ENCODE results near the gene BACE2.
"Not testable (repeated sequence)": the region's sequence is repeated elsewhere in the genome, so short reads cannot be mapped to it uniquely, and the experiment has no call there.

BACE2 gene

DNA sequence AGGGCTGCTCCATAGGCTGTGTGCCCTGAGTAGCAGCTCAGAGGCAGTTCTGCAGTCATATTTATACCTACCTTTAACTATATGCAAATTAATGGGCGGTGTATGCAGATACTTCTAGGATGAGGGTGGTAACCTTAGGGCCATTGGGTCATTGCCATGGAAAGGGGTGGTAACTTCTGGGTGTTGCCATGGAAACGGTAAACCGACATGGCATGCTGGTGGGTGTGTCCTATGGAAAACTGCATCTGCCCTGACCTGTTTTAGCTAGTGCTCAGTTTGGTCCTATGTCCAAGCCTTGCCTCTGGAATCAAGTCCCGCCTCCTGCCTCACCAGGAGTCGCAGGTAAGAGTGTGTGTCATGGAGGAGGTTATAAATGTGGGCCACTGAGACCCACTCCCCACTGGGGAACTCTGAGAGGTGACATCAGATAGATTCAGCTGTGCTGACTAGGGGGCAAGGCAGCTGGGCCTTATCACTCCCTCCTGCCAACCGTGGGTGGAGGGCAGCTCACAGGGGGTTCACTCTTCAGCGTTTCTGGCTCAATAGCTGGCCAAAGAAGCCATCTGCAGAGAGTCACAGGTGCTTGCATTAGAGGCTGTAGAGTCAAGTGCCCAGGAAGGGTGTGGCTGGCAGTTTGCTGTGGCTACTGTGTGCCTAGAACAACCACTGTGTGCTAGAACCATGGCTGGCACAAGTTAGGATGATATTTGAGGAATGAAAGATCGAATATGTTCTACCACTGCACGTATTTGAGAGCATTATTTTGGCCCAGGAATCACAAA lies 19.0 kb downstream of the BACE2 start:
- peak; percentile 41 for DNase-seq

DNA sequence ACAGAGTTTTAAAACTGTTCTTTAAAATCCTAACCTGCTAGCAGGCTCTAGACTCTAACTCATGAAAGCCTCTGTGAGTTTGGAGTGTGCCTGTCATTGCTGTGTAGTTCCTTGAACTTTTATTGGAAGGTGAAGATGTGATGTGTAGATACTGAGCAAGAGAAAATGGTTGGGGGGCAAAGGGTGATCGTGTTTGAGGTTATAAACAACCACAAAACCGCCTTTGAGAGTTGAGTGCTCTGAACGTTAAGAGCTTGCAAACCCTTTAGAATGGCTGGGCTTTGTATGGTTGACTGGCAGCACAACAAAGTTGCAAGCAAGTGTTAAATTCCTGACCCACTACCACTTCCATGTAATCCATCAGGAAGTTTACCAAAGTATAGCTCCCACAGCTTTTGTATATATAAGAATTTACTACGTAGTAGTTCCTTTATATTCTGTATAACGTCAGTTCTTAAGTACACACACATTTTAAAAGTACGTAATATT lies 19.6 kb downstream of the BACE2 start:
- no peak for DNase-seq

DNA sequence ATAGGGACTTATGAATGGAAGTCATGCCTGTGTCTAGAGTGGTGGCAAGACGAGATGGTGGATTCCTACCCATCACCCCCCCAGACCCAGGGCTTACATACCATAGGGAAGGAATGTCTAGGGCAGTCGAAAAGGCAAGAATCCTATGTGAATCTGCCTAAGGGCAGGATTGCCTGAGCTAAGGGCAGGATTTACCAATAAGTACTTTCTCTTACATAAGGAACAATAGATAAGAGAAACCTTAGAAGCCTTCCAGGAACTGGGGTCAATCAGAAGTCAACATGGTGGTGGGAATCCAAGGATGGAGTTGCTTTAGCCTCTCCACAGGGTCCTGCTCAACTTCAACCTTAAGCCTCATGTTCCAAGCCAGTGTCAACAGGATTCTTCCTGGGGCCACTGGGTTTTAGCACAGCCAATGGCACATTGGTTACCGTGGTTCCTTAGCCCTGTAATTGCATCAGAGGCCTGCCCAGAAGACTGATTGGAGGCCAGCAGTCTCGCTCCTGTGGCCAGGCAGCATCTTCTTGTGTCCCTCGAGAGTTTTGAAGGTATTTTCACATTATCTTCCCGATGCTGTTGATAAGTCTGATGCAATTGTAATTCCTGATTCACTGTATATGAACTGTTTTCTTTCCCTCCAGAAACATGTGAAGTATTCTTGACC lies 20.7 kb downstream of the BACE2 start:
- no peak for DNase-seq

DNA sequence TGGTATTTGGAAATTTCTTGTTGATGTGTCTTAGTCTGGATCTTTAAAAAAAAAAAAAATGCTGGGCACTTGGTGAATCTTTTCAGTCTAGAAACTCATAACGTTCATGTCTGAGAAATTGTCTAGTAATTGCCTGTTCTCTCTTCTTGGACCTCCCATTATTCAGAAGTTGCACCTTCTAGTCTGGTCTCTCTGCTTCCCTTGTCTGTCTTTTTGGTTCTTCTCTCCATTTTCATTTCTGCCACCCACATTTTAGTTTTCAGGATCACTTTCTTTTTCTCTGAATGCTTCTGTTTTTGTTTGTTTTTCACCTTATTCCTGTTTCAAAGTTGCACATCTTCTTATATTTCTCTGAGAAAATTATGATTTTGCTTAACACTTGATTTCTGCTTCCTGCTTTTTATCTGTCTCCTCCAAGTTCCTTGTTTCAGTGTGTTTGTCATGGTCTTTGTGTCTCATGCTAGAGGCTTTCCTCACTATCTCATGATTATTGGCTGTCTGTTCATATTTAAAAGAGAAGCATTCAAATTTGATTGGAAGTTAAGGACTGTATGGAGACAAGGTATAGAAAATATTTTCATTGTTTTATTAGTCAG lies 21.3 kb downstream of the BACE2 start:
- DNase-seq: no peak

DNA sequence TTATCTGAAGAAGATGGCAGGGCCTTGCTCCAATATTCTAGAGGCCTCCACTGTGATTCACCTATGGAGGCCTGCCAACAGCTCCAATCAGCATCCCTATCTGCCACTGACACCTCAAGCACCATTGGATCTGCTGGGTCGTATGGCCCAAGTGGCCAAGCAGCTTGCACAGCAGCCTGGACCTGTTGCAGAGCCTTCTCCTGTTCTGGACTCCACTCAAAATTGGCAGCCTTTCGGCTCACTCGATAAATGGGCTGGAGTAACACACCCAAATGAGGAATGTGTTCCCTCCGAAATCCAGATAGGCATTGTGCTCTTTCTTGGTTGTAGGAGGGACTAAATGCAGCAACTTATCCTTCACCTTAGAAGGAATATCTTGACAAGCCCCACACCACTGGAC lies 24.6 kb downstream of the BACE2 start:
- not testable (repeated sequence) for DNase-seq

DNA sequence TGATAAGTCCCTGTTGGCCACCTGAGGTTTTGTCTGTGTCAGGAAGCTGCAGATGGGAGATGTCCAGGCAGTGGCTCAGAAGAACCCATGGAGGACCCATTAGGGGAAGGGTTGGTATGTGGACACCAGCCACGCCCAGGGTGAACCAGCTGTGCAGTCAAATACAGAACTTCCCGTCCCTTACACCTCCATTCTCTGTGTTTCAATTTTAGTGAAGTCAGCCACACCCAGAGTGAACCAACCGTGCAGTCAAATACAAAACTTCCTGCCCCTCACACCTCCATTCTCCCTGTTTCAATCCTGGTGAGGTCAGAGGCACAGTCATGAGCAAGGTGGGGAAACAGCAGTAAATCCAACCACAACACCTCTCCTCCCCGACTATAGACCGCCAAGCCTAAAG lies 27.4 kb downstream of the BACE2 start:
- no peak for DNase-seq

DNA sequence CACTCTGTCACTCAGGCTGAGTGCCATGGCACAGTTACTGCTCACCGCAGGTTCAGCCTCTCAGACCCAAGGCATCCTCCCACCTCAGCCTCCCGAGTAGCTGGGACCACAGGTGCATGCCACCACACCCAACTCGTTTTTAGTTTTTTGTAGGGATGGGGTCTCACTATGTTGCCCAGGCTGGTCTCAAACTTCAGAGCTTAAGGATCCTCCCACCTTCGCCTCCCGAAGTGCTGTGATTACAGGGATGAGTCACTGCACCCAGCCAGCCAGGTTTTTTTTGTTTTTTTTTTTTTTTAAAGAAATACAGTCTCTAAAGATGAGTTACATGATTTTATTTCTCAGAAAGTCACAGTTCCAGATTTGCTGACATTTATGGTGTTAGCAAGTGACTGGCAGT lies 29.0 kb downstream of the BACE2 start:
- DNase-seq: no peak

DNA sequence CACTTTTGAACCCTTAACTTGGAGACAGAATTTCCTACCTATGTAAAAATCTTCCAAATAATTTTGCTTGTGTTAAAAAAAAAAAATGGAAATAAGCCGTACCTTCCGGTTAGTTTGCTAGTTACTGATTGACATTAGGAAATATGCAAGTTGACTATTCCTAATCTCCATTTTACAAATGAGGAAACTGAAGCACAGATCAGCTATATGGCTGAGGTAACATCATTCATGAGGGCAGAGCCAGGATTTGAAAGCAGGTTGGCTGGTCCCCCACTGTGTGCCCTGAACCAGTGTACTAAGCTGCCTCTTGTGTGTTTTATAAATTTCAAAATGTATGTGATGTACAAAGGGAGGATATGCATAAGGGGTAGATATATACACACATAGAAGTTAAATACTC lies 29.6 kb downstream of the BACE2 start:
- no peak for DNase-seq

DNA sequence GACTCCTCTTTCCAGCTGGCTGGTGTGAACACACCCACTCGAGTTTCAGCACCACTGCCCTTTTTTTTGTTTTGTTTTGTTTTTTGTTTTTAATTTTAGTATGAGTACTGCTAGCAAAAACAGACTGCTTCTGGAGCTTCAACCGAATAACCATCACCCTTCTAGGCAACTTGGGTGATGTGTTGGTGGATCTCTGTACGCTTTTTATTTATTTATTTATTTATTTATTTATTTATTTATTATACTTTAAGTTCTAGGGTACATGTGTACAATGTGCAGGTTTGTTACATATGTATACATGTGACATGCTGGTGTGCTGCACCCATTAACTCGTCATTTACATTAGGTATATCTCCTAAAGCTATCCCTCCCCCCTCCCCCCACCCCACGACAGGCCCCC lies 30.7 kb downstream of the BACE2 start:
- not testable (repeated sequence) for DNase-seq

DNA sequence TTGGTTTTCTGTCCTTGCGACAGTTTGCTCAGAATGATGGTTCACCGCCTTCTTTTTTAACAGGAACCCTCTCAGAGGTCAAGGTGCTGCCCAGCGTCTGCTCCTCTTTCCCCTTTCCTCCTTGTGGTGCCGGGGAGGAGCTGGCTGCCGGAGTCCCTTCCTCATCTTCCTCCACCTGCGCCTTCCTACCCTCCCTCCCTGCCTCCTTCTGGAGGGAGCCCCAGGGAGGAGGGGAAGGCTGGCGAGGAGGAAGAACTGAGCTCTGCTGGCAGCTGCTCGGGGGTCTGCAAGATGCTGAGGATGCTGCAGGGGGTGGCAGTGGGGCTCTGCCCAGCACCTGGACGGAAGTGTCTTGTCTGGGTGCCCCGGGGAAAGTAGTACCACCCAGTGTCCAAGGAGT lies 31.2 kb downstream of the BACE2 start:
- no peak for DNase-seq

DNA sequence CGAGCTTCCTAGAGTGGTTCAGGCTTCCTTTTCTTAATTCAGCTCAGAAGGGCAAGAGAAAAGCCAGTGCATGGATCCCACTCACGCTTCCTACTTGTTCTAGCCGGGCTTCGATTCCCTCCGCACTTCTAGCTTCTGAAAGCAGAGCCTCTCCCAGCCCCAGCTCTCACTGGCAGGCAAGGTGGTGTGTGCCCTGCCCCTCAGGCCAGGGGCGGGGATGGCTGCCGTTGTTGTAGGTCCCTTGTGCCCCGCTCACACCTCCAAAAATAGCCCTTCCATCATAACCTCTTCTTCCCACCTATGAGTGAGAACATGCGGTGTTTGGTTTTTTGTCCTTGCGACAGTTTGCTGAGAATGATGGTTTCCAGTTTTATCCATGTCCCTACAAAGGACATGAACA lies 31.6 kb downstream of the BACE2 start:
- no peak for DNase-seq

DNA sequence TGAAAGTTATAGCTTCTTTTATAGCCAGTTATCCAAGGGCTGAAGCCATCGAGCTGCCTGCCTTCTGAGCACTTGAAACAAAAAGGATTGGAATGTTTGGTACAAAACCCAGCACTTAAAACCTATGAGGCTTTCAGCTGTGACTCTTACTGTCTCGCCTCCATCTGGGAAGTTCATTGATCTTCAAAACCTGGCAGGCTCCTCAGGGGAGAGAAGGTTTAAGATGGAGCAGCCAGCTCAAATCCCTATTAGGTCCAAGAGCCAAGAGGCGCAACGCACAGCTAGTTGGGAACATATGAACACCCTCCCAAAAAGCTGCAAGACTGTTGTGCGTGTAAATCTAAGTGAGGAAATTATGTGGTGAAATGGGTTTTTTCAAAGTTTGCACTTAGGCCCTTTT lies 33.4 kb downstream of the BACE2 start:
- no peak for DNase-seq

DNA sequence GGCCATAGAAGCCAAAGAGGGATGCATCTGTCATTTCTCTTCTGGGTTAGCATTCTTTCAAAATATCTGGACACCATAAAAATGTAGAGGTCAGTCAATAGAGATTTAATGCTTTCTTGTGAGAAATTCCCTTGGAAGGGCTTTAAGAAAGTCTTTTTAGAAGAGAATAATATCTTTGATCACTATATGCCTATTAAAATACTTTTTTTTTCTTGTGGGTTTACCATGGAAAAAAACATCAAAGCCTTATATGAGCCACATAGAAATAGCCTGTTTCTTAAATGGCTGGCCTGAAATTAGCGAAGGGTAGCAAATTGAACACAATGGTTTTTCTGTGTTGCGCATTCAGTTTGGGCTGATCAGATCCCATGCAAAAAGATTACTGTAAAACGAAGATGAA lies 36.8 kb downstream of the BACE2 start:
- DNase-seq: no peak

DNA sequence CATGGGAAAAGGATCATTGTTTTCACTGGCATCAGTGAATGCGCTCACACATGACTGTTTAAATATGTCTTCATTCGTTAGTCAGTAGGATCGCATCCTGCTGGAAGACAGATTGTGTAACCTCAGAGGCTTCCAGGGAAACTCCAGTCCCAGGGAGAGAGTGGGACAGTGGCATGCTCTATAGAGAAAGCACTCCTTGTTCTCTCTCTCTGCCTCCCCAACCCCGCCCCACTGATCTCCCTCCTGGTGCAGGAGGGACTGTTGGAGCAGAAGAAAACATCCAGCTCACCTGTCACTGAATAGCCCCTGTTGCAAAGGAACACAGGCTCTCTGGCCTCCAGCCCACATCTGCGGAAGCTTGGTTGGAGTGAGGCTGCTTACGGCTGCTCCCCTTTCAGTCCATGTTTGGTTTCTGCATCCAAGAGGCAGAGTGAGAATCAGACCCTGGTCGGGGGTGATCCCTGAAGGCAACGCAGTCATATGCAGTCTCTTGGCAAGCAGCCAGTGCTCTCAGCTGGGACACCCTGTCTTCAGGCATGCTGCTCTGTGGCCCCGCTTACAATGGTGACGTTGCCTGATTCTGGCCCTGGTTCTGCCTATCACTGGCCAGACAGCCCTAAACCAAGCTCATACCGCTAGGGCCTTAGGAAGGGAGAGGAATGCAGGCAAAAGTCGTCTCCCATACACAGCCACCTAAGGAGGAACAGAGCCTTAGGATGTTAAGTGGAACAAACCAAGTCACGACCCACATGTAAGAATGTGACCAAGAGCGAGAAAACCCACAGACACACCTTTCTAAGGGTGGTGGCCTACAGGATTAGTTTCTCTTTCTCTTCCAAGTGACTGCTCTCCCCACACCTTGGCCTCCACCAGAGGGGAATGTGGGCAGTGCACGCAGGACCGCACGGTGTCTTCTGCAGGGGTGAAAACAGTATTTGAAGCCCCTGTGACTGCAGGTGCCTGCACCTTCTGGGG lies 39.7 kb downstream of the BACE2 start:
- peak; percentile 63 for DNase-seq

DNA sequence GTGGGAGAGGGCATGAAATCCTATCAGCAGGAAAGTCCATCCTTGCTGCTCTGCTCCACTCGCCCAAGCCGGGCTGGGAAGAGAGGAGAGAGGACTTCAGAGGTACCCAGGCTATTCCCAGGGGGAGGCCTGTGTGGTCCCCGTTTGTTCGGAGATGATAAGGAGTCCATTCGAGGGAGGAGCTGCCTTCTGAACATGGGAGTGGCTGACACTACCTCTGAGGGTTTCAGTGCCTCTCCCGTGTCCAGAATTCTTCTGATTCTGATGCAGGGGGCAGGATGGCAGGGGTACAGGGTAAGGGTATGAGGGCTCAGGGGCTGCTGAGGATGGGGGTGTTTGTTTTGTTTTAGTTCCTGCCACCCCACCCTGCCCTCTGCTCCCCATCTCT lies 40.4 kb downstream of the BACE2 start:
- peak; percentile 30 for DNase-seq

DNA sequence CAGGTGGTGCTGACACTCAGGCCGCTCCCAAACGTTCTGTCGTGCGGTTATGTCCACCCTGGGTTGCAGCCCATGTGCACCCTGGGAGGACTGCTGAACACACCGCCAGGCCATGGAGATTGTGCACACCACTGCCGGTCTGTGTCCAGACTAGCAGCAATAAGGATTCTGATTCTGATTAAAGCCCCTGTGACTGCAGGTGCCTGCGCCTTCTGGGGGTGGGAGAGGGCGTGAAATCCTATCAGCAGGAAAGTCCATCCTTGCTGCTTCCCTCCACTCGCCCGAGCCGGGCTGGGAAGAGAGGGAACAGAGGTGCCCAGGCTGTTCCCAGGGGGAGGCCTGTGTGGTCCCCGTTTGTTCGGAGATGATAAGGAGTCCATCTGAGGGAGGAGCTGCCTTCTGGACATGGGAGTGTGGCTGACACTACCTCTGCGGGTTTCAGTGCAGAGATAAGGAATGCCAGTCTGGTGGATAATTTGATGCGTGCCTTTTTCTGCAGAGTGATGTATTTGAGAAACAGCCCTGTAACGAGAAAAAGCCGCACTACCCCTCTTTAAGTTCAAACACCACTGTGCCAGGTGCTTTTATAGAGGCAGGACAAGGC lies 41.2 kb downstream of the BACE2 start:
- DNase-seq: peak; percentile 73

DNA sequence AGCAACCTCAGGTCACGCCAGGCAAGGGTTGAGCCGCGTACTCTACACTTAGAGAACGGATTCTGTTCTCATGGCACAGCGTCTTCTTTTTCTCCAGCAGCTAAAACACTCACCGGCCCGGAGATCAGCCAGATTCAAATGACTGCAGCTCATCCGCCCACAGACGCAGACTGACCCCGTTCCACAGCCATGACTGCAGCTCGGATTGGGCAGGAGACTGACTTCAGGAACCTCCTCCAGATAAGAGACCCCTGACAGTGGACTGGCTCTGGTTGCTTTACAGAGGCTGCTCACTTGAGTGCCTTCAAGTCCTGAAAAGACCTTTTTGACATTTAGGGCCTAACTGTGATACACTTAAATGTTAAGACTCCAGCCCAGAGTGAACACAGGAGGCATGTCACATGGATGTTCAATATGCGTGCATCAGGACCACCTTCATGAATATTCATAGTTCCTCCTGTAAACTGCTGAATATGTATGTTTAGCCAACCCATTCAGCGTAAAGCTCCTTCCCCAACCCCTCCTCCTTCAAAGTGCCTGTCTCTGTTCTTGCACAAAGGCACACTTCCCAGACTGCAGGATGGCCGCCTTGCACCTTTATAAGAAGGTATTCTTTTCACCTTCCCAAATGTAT lies 42.6 kb downstream of the BACE2 start:
- no peak for DNase-seq

DNA sequence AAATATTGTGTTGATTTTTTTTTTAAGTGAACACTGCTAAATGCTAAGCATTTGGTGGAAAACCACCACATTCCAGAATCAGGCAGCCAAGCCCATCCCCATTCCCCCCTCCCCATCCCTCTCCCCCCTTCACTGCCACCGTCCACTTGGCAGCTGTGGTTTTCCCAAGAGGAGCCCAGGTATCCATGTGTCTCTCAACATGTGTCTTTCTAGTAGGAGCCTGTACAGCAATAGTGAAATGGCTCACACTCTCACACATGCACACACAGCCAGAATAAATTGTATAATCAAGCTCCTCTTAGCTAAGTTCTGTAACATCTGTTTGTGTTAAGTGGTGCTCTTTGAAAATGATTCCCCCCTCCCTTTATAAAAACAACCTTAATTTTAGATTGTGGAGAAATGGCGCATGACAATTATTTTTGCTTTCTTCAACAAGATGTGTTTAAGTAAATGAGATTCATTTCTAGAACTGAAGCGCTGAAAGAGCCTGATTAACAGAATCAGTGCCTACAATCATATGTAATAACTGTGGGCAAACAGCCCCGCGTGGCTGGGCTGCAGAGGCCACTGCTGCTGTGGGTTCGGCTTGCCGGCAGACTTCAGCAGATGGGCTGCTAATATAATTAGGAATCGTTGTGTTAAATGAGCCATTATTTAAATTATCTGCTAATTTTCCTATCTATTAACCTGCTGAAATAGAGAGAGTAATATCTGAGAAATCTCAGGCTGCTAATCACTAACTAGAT lies 43.3 kb downstream of the BACE2 start:
- DNase-seq: no peak

DNA sequence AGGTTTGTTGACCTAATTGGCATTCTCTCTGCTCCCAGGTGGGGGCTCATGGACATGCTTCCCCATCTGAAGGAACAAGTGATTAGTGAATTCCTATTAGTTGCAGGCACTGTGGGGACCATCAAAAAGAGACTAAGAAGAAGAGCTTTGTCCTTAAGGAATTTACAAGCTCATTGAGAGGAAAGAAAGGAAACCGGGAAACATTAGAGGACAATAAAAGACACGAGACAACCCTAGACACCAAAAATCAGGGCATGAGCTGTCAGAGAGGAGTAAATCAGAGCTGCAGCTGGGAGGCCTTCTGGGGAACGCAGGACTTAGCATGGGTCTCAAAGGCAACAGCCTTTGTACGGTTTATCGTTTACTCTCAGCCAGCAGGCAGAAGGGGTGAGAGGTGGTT lies 45.1 kb downstream of the BACE2 start:
- no peak for DNase-seq

DNA sequence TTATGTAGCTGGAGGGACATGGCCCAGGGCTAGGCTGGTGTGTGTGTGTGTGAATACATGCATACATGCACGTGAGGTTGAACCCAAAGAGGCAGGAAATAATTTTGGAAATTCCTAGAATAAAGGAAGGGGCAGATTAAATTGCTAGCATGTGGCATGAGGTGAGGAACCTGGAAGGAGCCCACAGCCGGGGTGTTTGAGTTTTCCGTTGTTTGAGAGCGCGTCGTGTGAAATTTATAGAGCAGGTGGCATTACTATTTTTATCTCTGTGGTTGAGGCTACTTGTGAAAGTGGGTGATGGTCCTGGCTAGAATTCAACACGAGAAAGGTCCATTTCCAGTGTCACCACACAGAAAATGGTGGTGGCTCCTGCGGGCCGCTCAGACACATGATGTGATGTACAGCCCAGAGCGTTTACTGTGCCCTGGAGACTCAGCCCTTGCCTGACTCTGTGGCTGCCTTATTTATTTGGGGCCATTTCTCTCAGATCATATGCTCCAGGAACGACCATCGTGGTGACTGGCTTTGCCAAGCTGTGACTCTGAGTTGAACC lies 48.0 kb downstream of the BACE2 start:
- DNase-seq: no peak

DNA sequence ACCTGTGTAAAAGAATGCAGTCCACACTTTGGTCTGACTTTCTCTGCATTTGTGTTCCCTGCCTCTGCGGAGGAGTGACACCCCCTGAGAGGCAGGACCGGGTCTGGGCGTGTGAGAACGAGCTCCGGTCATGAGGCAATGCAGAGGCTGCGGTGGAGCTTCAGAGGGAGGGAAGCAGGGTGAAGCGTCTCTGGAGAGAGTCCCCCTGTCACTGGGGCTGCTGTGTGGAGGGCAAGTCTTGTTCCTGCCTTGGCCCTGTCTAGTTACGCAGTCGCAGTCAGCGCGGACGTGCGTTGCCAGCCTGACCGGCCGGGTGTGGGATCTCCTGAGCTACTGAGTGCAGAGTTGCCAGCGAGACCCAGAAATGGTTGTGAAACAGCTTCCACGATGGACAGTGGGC lies 48.5 kb downstream of the BACE2 start:
- no peak for DNase-seq
